CD4-positive, alpha-beta T cell treated with Interleukin-12 subunit alpha and Interleukin-12 subunit beta, for 1 hour (primary cell): Measurements from ENCODE around the gene IL11.

ENCODE experiments used
- DNase-seq: peaks from one replicate; pipeline ENCODE4 v3.0.0-alpha.2; 2020

The IL11 gene

DNA sequence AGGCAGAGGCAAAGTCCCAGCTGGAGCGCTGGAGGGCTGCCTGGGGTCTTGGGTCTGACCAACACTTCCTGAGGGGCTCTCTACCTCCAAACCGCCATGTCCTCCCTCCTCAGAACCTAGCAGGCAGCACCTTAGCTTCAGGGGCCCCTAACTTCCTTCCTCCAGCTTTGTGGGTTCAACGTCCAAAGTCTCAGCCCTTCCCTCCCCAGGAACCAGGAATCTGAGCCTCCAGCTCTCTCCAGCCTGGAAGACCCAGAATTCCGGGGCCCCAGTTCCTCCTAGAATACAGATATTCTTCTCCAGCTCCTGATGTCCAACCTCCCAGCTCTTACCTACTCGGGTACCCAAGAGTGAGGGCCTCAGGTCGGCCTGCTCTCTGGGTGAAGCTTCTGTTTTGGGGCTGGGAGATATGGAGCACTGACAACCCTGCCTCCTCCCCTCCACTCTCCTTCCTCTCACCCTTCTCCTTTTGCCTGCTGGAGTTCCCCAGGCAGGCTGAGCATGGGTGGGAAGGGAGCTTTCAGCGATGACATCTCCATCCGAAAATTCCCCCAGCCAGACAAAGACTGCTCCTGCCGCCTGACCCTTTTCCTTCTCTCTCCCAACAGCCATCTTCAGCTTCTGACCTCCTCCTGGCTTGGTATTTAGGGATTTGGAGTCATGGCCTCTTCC, 48.7 kb downstream of the IL11 start:
- DNase-seq, result no peak

DNA sequence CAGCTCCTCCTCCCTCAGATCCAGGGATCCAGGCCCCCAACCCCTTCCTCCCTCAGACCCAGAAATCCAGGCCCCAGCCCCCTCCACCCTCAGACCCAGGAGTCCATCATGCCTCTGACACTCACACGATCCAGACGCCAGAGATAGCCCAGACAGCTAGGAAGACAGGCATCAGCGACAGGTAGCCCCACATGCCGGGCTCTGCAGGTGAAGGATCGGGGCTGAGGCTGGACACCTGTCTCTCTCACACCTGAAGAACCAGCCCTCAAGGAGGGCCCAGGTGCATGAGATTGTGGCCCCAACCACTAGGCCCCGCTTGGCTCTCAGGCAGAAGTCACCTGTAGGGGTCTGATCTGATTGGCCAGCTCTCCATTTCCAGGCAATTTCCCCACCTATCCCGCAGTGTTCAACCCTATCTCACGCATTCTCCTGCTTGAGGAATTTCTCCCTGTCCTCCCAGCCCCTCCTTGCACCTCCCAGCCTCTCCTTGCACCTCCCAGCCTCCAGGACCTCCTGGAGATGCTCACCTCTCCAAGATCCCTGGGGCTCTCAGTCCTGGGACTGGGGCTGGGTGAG, 49.3 kb downstream of the IL11 start:
- DNase-seq, result no peak

DNA sequence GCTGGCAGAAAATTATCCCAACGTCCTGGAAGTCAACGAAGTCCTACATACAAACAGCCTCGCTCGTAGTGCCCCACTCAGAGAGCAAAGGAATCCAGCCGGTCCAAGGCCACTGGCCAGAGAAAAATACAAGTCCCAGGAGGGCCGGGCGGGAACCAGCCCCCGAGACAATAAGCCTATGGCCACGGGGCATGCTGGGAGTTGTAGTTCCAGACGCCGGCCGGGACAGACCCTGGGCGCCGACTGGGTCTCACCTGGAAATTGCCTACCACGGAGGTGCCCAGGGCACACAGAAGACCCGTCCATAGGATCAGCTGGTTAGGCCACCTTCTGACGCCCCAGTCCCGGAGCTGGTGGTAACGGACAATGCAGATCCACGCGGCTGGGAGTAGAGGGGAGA, 50.5 kb downstream of the IL11 start:
- no peak for DNase-seq

DNA sequence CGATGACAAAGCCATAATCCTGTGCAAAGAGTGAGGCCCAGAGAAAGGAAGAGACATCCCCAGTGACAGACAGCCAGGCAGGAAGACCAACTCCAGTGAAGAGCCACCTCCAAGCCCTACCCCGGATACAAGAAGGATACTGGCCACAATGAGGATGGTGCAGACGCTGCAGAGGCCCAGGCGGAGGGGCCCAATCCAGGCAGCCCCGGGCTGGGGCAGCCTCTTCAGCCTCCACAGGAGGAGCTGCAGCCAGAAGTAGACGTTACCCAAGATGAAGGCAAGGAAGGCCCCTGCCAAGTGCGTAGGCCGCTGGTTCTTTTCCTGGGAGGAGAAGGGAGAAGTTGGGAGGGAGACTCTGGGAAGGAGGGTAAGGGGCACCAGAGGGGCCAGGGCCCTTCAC, 53.6 kb downstream of the IL11 start:
- no peak for DNase-seq

DNA sequence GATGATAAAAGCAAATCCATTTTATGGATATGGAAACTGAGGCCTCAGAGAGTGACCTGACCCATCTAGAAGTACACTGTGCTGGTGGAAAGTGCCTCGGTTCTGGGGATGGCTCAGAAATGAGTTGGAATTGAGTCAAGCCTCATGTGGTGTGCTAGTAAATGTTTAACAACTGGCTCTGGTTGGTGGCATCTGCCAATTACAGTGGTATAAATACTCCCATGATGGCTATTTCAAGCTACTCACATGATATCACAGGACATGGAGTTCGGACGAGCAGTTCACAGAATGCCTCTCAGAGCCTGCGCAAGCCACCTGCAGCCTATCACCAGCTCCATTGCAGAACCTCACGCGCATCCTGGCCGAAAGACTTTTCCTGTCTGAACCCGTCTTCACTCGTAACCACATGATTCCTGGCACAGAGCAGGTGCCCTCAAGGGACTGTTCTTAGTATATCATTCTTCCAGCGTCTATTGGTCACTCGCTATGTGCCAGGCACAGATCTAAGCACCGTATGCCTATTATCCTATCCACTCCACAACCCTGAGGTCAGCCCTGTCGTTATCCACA, 54.2 kb downstream of the IL11 start:
- DNase-seq, result no peak

DNA sequence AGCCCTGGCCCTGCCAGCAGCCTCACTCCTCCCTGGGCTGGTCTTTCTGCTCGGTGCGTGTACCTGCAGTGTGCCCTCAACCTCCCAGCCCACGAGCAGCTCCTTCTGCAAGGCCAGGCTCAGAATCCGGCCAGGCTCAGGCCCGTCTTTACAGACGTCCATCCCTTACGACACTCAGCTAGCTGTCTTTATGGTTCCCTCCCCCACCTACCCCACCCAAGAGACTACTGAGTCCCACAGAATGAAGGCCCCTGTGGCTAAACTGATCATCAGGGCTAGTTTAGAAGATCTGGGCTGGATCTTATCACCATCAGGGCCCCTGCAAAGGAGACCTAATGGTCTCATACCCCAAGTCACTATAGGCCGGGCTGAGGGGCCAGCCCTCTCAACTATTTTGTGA, 55.9 kb downstream of the IL11 start:
- DNase-seq, result no peak
